ENCODE data around the gene ITSN1. TPM values are rescaled to one million over a fixed set of nuclear protein-coding genes. Genes with fewer than 3 reads are reported as not detected.
"Not testable (repeated sequence)": the region's sequence is repeated elsewhere in the genome, so short reads cannot be mapped to it uniquely, and the experiment has no call there.

Gene ITSN1
- total RNA-seq, 1 donor, result 57.0 TPM

GRCh38 chr21:33622253-33622652 is 20.0 kb upstream of the ITSN1 start:
- no peak overlapping the region for H3K4me3 ChIP-seq (ENCODE audit: low read depth, low read length)
- no peak for DNase-seq (ENCODE audit: low read depth)
- TF ChIP-seq CTCF (IDR thresholded peaks at IDR 0.05; ENCODE audit: insufficient read depth, low read depth, low read length), result no peak

- H3K4me3 ChIP-seq (ENCODE audit: low read depth, low read length); DNase-seq (ENCODE audit: low read depth): not testable (repeated sequence)
Observed at GRCh38 chr21:33626151-33626550, 16.1 kb upstream of the ITSN1 start.

- no peak for DNase-seq (ENCODE audit: low read depth)
- no peak for TF ChIP-seq CTCF (IDR thresholded peaks at IDR 0.05; ENCODE audit: insufficient read depth, low read depth, low read length)
- H3K4me3 ChIP-seq (ENCODE audit: low read depth, low read length), result no peak overlapping the region
Observed at GRCh38 chr21:33634254-33634653, 8.0 kb upstream of the ITSN1 start.

GRCh38 chr21:33640697-33641351 is 1.5 kb upstream of the ITSN1 start:
- peak; percentile 31 for DNase-seq (ENCODE audit: low read depth)
- TF ChIP-seq CTCF (IDR thresholded peaks at IDR 0.05; ENCODE audit: insufficient read depth, low read depth, low read length), result no peak

GRCh38 chr21:33641352-33642026 is 812 bp upstream of the ITSN1 start, which contains the start of gene CRYZL1:
Gene CRYZL1, minus strand, starts transcription at chr21:33641741. Its CDS starts 10,190 bp downstream, at chr21:33631551.
- DNase-seq (ENCODE audit: low read depth), result peak; percentile 100
- no peak for TF ChIP-seq CTCF (IDR thresholded peaks at IDR 0.05; ENCODE audit: insufficient read depth, low read depth, low read length)
- H3K4me3 ChIP-seq (ENCODE audit: low read depth, low read length), result peak within 1 kb of the TSS; percentile 76

More at GRCh38 chr21:33640697-33641351, 1.5 kb upstream of the ITSN1 start:
- peak overlapping the region; percentile 76 for H3K4me3 ChIP-seq (ENCODE audit: low read depth, low read length)

- TF ChIP-seq CTCF (IDR thresholded peaks at IDR 0.05; ENCODE audit: insufficient read depth, low read depth, low read length), result no peak
- peak; percentile 44 for DNase-seq (ENCODE audit: low read depth)
- peak overlapping the region; percentile 76 for H3K4me3 ChIP-seq (ENCODE audit: low read depth, low read length)
Observed at GRCh38 chr21:33642896-33643657, 776 bp downstream of the ITSN1 start.
